Transverse colon (tissue), 4 donors: Measurements from ENCODE around the gene RPL38. TPM values are rescaled to one million over a fixed set of nuclear protein-coding genes. Genes with fewer than 3 reads are reported as not detected.

Experiments
- DNase-seq: peaks from one replicate; pipeline ENCODE4 v3.0.0-alpha.2; 2019
- H3K27ac ChIP-seq, 4 donors: fragments of 200-600 bp; sonication (generic); 2 replicates each; pipeline ENCODE4 v1.5.1; 2016 to 2018; ENCODE audit warnings: inconsistent platforms in 4 of 4
- H3K27me3 ChIP-seq: fragments of 200-600 bp; sonication (generic); 2 replicates; pipeline ENCODE4 v1.5.1; 2017; ENCODE audit warnings: inconsistent platforms
- H3K36me3 ChIP-seq, 4 donors: fragments of 200-600 bp; sonication (generic); 2 replicates each; pipeline ENCODE4 v1.5.1; 2017 to 2019; ENCODE audit warnings: inconsistent platforms in 4 of 4
- H3K4me1 ChIP-seq, 4 donors: fragments of 200-600 bp; sonication (generic); 2 replicates each; pipeline ENCODE4 v1.5.1; 2017 to 2020; ENCODE audit warnings: inconsistent platforms in 4 of 4
- H3K4me3 ChIP-seq, 4 donors: fragments of 200-600 bp; sonication (generic); 1 replicate in 1 of 4; 2 replicates in 3 of 4; pipeline versions ENCODE4 v1.5.1 to v1.6.1; 2017 to 2019; ENCODE audit warnings: inconsistent platforms in 4 of 4
- H3K9me3 ChIP-seq, 2 donors: fragments of 200-600 bp; sonication (generic); 2 replicates each; pipeline ENCODE4 v1.5.1; 2017 to 2019; ENCODE audit warnings: inconsistent platforms in 2 of 2
- EP300 ChIP-seq: sonication (generic); formaldehyde crosslinking; IDR thresholded peaks from one replicate; pipeline ENCODE4 v1.6.1; 2017; ENCODE audit warnings: antibody characterized with exemption, low read depth
- POLR2A ChIP-seq: fragments of 450-650 bp; IDR thresholded peaks from one replicate; pipeline ENCODE4 v1.6.1; 2016; ENCODE audit warnings: antibody characterized with exemption, mild to moderate bottlenecking, moderate library complexity
- POLR2AphosphoS5 ChIP-seq, 3 donors: sonication (generic); formaldehyde crosslinking; IDR thresholded peaks; one replicate each; pipeline ENCODE4 v1.6.1; 2016; ENCODE audit warnings: antibody characterized with exemption in 3 of 3
- WGBS, 2 donors: methylation state at CpG; one replicate each; pipeline ENCODE4 v1.1.5; 2018; ENCODE audit warnings: low coverage in 1 of 2; 5-methylcytosine and 5-hydroxymethylcytosine counted together
- in situ Hi-C, 4 donors: fragments of 200-750 bp; cut with MboI; loops; one replicate each; pipeline versions ENCODE4 v1.15.0 to v1.15.1; 2017; ENCODE audit warnings: low sequenced_read_pairs in 3 of 4, low pct_ligation_motif_present in 1 of 4, low pct_unique_long_range_greater_than_20kb in 1 of 4
- intact Hi-C: fragments of 100-400 bp; cut with DNase I; formaldehyde crosslinking; loops from one replicate; pipeline ENCODE4 v1.15.1; 2023; ENCODE audit warnings: low total_unique reads
- total RNA-seq, 4 donors: library from RNA; depleted of rRNA; stranded (reverse); fragments of >200 nt; gene quantifications; one replicate each; pipeline ENCODE4 v1.1.0, GENCODE V29; 2016
- TF ChIP-seq, protein P1 (sequence below), 5 experiments: fragments of 200-600 bp in 3 of 5; fragments of 450-650 bp in 2 of 5; sonication (generic) in 3 of 5; IDR thresholded peaks; 1 replicate in 2 of 5; 2 replicates in 3 of 5; pipeline ENCODE4 v1.5.1; 2016 to 2017; ENCODE audit warnings: antibody characterized with exemption in 5 of 5, inconsistent platforms in 3 of 5, mild to moderate bottlenecking in 2 of 5, moderate library complexity in 1 of 5

RPL38 gene
- total RNA-seq, 4 donors from 2014 or later: 65.1 to 310 (median 203) TPM

DNA sequence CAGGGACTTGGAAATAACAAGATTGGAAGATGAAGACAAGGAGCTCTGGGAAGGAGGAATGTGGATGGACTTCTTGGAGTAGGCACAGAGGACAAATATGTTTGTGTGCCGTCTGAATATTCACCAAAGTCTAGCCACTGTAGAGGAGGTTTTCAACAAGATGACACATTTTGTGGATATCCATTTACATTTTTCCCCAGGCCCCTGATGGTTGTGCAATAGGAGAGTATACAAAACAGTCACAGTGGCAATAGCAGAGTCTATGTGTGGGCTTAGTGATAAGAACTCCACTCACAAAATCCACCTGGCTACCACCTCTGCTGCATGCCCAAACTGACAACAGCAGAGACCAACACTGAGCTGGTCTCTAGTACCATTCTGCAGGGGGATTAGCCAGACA, 32.6 kb upstream of the RPL38 start:
- 83% methylated on average over 1 of the region's 1 CpG; no CpG with 5 or more reads in 1 of the 2 donors for WGBS, 2 donors
- TF ChIP-seq, protein P1, sequence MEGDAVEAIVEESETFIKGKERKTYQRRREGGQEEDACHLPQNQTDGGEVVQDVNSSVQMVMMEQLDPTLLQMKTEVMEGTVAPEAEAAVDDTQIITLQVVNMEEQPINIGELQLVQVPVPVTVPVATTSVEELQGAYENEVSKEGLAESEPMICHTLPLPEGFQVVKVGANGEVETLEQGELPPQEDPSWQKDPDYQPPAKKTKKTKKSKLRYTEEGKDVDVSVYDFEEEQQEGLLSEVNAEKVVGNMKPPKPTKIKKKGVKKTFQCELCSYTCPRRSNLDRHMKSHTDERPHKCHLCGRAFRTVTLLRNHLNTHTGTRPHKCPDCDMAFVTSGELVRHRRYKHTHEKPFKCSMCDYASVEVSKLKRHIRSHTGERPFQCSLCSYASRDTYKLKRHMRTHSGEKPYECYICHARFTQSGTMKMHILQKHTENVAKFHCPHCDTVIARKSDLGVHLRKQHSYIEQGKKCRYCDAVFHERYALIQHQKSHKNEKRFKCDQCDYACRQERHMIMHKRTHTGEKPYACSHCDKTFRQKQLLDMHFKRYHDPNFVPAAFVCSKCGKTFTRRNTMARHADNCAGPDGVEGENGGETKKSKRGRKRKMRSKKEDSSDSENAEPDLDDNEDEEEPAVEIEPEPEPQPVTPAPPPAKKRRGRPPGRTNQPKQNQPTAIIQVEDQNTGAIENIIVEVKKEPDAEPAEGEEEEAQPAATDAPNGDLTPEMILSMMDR (IDR thresholded peaks at IDR 0.05): no peak
- TF ChIP-seq POLR2AphosphoS5 (IDR thresholded peaks at IDR 0.05): no peak
- TF ChIP-seq EP300: no peak
- no peak for TF ChIP-seq POLR2A
- Histone ChIP-seq H3K4me3 (no peak overlapping the region), H3K27ac (no peak overlapping the region), H3K27me3 (peaks cover 32% of the 10 kb centered on the region), H3K4me1 (no peaks in the 10 kb centered on the region), H3K36me3 (no peaks in the 10 kb centered on the region), H3K9me3 (no peaks in the 10 kb centered on the region)
- intact Hi-C loops (no loop called here), in situ Hi-C loops (loop anchor here in 2 of 4 donors (10.0 to 25.0 kb wide), 2 partner anchors 734 to 736 kb away; no protein-coding TSS in a partner anchor)
- DNase-seq: no peak

DNA sequence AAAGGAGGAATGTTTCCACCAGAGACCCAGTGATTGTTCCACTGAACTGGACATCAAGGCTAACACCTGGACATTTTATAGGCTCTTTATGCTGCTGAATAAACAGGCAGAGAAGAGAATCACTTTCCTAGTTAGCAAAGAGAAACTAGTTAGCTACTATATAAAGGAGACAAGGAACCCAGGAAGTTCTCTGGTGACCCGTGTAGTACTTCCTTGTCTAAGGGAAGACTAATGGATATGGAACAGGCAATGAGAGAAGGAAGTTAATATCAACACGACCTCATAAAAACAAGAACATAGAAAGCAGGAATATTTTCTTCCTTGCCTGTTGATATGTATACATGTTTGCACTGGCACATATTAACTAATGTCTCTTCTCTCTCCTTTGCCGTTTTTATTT, 30.8 kb upstream of the RPL38 start:
- no peaks in the 10 kb centered on the region for H3K4me1 ChIP-seq
- WGBS, 2 donors: 32 to 39% methylated on average over 3 of the region's 3 CpGs
- no peak for DNase-seq
- in situ Hi-C loops (loop anchor here in 2 of 4 donors (10.0 to 25.0 kb wide), 2 partner anchors 735 to 738 kb away; no protein-coding TSS in a partner anchor), intact Hi-C loops (no loop called here)
- no peak overlapping the region for H3K27ac ChIP-seq
- H3K27me3 ChIP-seq: peaks cover 33% of the 10 kb centered on the region
- no peak for TF ChIP-seq EP300
- TF ChIP-seq POLR2A: no peak
- no peak for TF ChIP-seq POLR2AphosphoS5 (IDR thresholded peaks at IDR 0.05)
- TF ChIP-seq, protein P1 (IDR thresholded peaks at IDR 0.05): no peak
- H3K36me3 ChIP-seq: no peaks in the 10 kb centered on the region
- no peak overlapping the region for H3K4me3 ChIP-seq
- H3K9me3 ChIP-seq: no peaks in the 10 kb centered on the region

DNA sequence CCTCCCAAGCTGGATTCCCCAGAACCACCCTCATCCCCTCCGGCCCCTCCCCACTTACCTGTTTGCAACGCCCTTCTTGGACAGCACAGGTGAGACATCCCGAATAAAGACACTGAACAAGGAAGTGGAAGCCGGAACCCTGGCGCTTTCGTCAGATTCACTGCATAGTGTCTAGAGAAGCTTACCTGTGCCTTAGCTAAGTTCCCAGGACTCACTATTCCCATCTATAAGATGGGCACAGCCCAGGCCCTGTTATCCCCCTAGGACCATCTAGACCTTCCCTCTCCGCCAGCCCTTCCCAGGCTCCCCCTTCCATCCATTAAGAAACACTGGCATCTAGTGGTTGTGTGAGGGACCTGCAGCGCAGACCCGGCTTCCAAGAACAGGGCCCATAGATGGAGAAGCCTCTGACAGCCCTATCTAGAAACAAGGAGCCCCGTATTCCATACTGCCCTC, 26.9 kb upstream of the RPL38 start:
- Histone ChIP-seq H3K9me3 (no peaks in the 10 kb centered on the region), H3K4me1 (no peaks in the 10 kb centered on the region), H3K27ac (no peak overlapping the region), H3K4me3 (no peak overlapping the region), H3K36me3 (no peaks in the 10 kb centered on the region), H3K27me3 (peaks cover 39% of the 10 kb centered on the region)
- TF ChIP-seq, protein P1 (IDR thresholded peaks at IDR 0.05): peak; percentile 72 to 85 (median 84)
- TF ChIP-seq EP300: no peak
- no peak for TF ChIP-seq POLR2A
- no peak for TF ChIP-seq POLR2AphosphoS5 (IDR thresholded peaks at IDR 0.05)
- 22 to 55% methylated on average over 3 to 10 of the region's 10 CpGs for WGBS, 2 donors
- in situ Hi-C loops (loop anchor here in 2 of 4 donors (10.0 to 25.0 kb wide), 2 partner anchors 739 to 742 kb away; no protein-coding TSS in a partner anchor), intact Hi-C loops (loop anchor here (2.0 kb wide), 1 partner anchor 748 kb away; no protein-coding TSS in a partner anchor)
- peak; percentile 68 for DNase-seq

DNA sequence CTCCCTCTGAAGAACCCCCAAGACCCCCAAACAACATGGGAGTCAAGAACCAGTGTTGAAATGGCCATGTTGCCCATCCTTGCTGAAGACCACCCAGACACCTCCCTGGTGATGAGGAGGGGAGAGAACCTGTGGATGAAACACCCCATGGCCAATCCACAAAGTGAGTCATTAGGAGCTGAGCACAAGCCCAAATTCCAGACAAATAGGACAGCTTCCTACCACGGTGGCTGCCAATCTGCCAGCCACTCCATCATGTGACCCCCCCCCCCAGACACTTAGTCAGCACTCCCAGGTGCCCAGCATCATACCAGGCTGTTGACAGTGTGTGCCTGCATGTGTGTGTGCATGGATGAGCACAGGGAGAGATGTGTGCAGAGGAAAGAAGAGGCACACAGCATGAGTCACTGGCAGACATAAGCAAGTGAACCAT, 26.4 kb upstream of the RPL38 start:
- intact Hi-C loops (loop anchor here (2.0 kb wide), 1 partner anchor 748 kb away; no protein-coding TSS in a partner anchor), in situ Hi-C loops (loop anchor here in 2 of 4 donors (10.0 to 25.0 kb wide), 2 partner anchors 740 to 742 kb away; no protein-coding TSS in a partner anchor)
- H3K36me3 ChIP-seq: no peaks in the 10 kb centered on the region
- no peak for DNase-seq
- H3K4me3 ChIP-seq: no peak overlapping the region
- peaks cover 39% of the 10 kb centered on the region for H3K27me3 ChIP-seq
- no peaks in the 10 kb centered on the region for H3K9me3 ChIP-seq
- TF ChIP-seq, protein P1 (IDR thresholded peaks at IDR 0.05): no peak
- no peak for TF ChIP-seq EP300
- no peak for TF ChIP-seq POLR2A
- TF ChIP-seq POLR2AphosphoS5 (IDR thresholded peaks at IDR 0.05): no peak
- H3K27ac ChIP-seq: no peak overlapping the region
- H3K4me1 ChIP-seq: no peaks in the 10 kb centered on the region
- 11% methylated on average over 1 of the region's 1 CpG; no CpG with 5 or more reads in 1 of the 2 donors for WGBS, 2 donors
